Lung (tissue), 12 donors: ENCODE results near the gene EVI5L. TPM values are rescaled to one million over a fixed set of nuclear protein-coding genes. Genes with fewer than 3 reads are reported as not detected.

Experiments
- ATAC-seq: fragments of 200-7000 bp; cut with Tn5 transposase; one replicate; pipeline ENCODE4 v1.9.1; 2020; ENCODE audit warnings: moderate number of reproducible peaks; ENCODE audit not compliant: insufficient read depth, low FRiP score
- DNase-seq, 3 donors: peaks; one replicate each; pipeline ENCODE4 v3.0.0-alpha.2; 2013 to 2017
- H3K27ac ChIP-seq, 2 donors: one replicate each; pipeline ENCODE4 v1.5.1; 2013; ENCODE audit warnings: mild to moderate bottlenecking in 2 of 2, moderate library complexity in 2 of 2, control low read depth in 1 of 2, inconsistent platforms in 1 of 2, low read depth in 1 of 2, low read length in 1 of 2
- H3K27me3 ChIP-seq, 3 donors: one replicate each; pipeline ENCODE4 v1.5.1; 2013; ENCODE audit warnings: low read length in 2 of 3; ENCODE audit not compliant: control insufficient read depth in 3 of 3, insufficient read depth in 3 of 3
- H3K36me3 ChIP-seq, 4 donors: one replicate each; pipeline ENCODE4 v1.5.1; 2013; ENCODE audit warnings: low read length in 4 of 4, mild to moderate bottlenecking in 1 of 4, moderate library complexity in 1 of 4; ENCODE audit not compliant: control insufficient read depth in 4 of 4, insufficient read depth in 4 of 4
- H3K4me1 ChIP-seq, 5 donors: one replicate each; pipeline ENCODE4 v1.5.1; 2013; ENCODE audit warnings: low read length in 5 of 5, mild to moderate bottlenecking in 2 of 5, moderate library complexity in 1 of 5; ENCODE audit not compliant: control insufficient read depth in 5 of 5, insufficient read depth in 5 of 5
- H3K4me3 ChIP-seq: one replicate; pipeline ENCODE4 v1.5.1; 2013; ENCODE audit warnings: mild to moderate bottlenecking, control low read depth, moderate library complexity
- H3K9ac ChIP-seq, 2 donors: one replicate each; pipeline ENCODE4 v1.5.1; 2013; ENCODE audit warnings: low read length in 2 of 2, control low read depth in 1 of 2; ENCODE audit not compliant: insufficient read depth in 1 of 2
- H3K9me3 ChIP-seq, 4 donors: one replicate each; pipeline ENCODE4 v1.5.1; 2013; ENCODE audit warnings: low read length in 3 of 4, mild to moderate bottlenecking in 1 of 4, moderate library complexity in 1 of 4; ENCODE audit not compliant: control insufficient read depth in 4 of 4, insufficient read depth in 3 of 4
- WGBS, 2 donors: extraction: QIAGEN DNeasy Blood & Tissue Kit; methylation state at CpG; one replicate each; pipeline ENCODE4 v1.1.7; 2013; 5-methylcytosine and 5-hydroxymethylcytosine counted together
- polyA plus RNA-seq, 2 donors: library from polyadenylated mRNA; stranded (reverse); fragments of 200-250 nt; gene quantifications; one replicate each; pipeline ENCODE4 v1.2.1, GENCODE V29; 2013
- total RNA-seq, 2 donors: library from RNA; depleted of rRNA in 1 of 2; stranded (reverse); fragments of >200 nt in 1 of 2; gene quantifications; one replicate each; pipeline ENCODE4 v1.2.1, GENCODE V29; 2014 to 2021
- TF ChIP-seq, protein P1 (sequence below): IDR thresholded peaks from 2 replicates; pipeline ENCODE4 v1.5.1; 2012; ENCODE audit warnings: mild to moderate bottlenecking; ENCODE audit errors: control extremely low read depth, extremely low read depth
- donor health status: control.
- donor health status: control.
- donor health status: Bipolar disorder and iron deficiency.
- donor health status: healthy.
- donor health status: DM: yes; HTN: yes; CAD: no.

EVI5L gene
- total and polyA plus RNA-seq, 4 donors, result 10.7 to 18.6 (median 12.6) TPM

DNA sequence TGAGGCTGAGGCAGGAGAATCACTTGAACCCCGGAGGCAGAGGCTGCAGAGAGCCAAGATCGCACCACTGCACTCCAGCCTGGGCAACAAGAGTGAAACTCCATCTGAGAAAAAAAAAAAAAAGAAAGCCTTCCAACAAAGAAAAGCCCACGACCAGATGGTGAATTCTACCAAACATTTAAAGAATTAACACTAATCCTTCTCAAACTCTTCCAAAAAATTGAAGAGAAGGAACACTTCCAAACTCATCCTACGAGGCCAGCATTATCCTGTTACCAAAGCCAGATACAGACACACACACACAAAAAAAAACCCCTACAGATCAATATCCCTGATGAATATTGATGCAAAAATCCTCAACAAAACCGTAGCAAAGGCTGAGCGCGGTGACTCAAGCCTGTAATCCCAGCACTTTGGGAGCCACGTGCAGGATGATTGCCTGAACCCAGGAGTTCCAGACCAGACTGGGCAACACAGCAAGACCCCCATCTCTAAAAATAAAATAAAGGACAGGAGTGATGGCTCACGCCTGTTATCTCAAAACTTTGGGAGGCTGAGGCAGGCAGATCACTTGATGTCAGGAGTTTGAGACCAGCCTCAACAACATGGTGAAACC lies 6.2 kb upstream of the EVI5L start:
- TF ChIP-seq, protein P1, sequence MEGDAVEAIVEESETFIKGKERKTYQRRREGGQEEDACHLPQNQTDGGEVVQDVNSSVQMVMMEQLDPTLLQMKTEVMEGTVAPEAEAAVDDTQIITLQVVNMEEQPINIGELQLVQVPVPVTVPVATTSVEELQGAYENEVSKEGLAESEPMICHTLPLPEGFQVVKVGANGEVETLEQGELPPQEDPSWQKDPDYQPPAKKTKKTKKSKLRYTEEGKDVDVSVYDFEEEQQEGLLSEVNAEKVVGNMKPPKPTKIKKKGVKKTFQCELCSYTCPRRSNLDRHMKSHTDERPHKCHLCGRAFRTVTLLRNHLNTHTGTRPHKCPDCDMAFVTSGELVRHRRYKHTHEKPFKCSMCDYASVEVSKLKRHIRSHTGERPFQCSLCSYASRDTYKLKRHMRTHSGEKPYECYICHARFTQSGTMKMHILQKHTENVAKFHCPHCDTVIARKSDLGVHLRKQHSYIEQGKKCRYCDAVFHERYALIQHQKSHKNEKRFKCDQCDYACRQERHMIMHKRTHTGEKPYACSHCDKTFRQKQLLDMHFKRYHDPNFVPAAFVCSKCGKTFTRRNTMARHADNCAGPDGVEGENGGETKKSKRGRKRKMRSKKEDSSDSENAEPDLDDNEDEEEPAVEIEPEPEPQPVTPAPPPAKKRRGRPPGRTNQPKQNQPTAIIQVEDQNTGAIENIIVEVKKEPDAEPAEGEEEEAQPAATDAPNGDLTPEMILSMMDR, result no peak
- WGBS, 2 donors, result 72 to 74% methylated on average over 9 of the region's 9 CpGs
- no peak for ATAC-seq

DNA sequence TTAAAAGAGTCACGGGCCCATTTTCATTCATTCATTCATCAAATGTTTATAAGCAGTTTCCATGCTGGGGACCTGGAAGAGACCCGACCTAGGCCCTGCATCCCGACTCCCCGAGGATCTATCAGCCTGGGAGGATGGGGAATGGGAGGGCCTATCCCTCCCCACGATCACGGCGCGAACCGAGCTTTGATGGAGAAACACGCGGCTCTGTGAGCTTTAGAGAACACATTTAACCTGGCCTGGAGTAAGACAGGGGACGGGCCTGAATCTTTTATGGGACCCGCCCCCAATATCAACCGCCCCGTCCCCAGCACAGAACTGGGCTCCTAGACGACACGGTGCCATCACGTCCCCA lies 875 bp upstream of the EVI5L start:
- Histone ChIP-seq H3K27me3 (no peaks in the 10 kb centered on the region), H3K4me1 (peaks cover 0 to 28% (median 5%) of the 10 kb centered on the region in 5 donors), H3K4me3 (no peak overlapping the region), H3K9me3 (no peaks in the 10 kb centered on the region), H3K27ac (no peak overlapping the region), H3K9ac (no peak overlapping the region), H3K36me3 (no peaks in the 10 kb centered on the region)
- ATAC-seq (no peak), DNase-seq (no peak)
- 5 to 6% methylated on average over 18 of the region's 18 CpGs for WGBS, 2 donors
- TF ChIP-seq, protein P1, result no peak

More for the DNA sequence above, 6.2 kb upstream of the EVI5L start:
- no peak for DNase-seq
- Histone ChIP-seq H3K27ac (no peak overlapping the region), H3K9ac (no peak overlapping the region), H3K4me1 (no peaks in the 10 kb centered on the region), H3K9me3 (peaks cover 0 to 2% (median under 1%) of the 10 kb centered on the region in 4 donors), H3K4me3 (no peak overlapping the region), H3K27me3 (peaks cover 0 to 4% (median 0%) of the 10 kb centered on the region in 3 donors), H3K36me3 (no peaks in the 10 kb centered on the region)

DNA sequence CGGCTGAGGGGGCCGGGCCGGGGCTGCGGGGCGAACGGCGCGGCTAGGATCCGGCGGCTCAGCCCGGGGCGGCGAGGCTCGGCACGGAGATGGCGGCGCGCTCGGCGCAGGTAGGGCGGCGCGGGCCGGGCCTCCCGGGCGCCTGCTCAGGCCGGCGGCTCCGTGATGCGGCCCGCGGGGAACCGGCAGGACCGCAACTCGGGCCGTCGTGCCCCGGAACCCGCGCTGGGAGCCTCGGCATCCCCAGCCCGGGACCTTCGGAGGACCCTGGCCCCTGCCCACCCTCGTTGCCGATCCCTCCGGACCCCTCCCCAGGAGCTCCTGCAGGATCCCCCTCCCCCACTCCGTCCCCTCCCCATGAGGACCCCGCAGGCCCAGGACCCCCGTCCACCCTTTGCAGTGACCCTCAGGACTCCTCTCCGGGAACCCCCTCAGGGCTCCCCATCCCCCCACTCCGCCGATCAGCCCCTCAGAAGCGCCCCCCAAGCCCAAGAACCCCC lies 304 bp downstream of the EVI5L start:
- no peak for DNase-seq
- H3K27ac ChIP-seq, result peak overlapping the region in 1 of 2 donors; percentile 15
- no peaks in the 10 kb centered on the region for H3K9me3 ChIP-seq
- no peak for ATAC-seq
- WGBS, 2 donors, result 2 to 3% methylated on average over 36 to 53 of the region's 53 CpGs
- TF ChIP-seq, protein P1, result no peak
- no peaks in the 10 kb centered on the region for H3K27me3 ChIP-seq
- H3K4me3 ChIP-seq, result peak overlapping the region; percentile 67
- H3K4me1 ChIP-seq, result peaks cover 0 to 28% (median 5%) of the 10 kb centered on the region in 5 donors
- H3K36me3 ChIP-seq, result no peaks in the 10 kb centered on the region
- H3K9ac ChIP-seq, result no peak overlapping the region
